Measurements from ENCODE around the gene KIF16B. TPM values are rescaled to one million over a fixed set of nuclear protein-coding genes. Genes with fewer than 3 reads are reported as not detected.

Gene KIF16B
- total and polyA plus RNA-seq, 2 experiments from 2014 or later, result 9.3 to 21.8 TPM

GRCh38 chr20:16273812-16274555 lies 299.3 kb downstream of the KIF16B start:
- no peaks in the 10 kb centered on the region for H3K79me2 ChIP-seq
- WGBS (ENCODE audit: low lambda C conversion rate, missing lambda C conversion rate), result 59% methylated on average over 4 of the region's 4 CpGs
- H3K27ac ChIP-seq, result no peak overlapping the region
- no peaks in the 10 kb centered on the region for H3K9me3 ChIP-seq (ENCODE audit: low read depth)
- no peaks in the 10 kb centered on the region for H3K27me3 ChIP-seq
- peaks cover 12% of the 10 kb centered on the region for H3K4me1 ChIP-seq (ENCODE audit: insufficient read depth)
- no peak overlapping the region for H2AFZ ChIP-seq
- DNase-seq (ENCODE audit: low spot score), result no peak
- H3K36me3 ChIP-seq (replicated peaks; ENCODE audit: insufficient read depth, low read depth), result no peaks in the 10 kb centered on the region
- no peaks in the 10 kb centered on the region for H4K20me1 ChIP-seq (ENCODE audit: insufficient read depth, poor library complexity, severe bottlenecking)
- H3K9me2 ChIP-seq (replicated peaks; ENCODE audit: insufficient read depth), result no peaks in the 10 kb centered on the region
- no peak overlapping the region for H3K4me3 ChIP-seq
- TF ChIP-seq EZH2 (IDR thresholded peaks at IDR 0.05; ENCODE audit: borderline replicate concordance) (no peak), CTCF (IDR thresholded peaks at IDR 0.05; ENCODE audit: poor library complexity) (no peak), EZH2phosphoT487 (IDR thresholded peaks at IDR 0.05; ENCODE audit: low read depth, severe bottlenecking, unreplicated experiment) (no peak)
- H3K4me2 ChIP-seq, result no peak overlapping the region

- DNase-seq (ENCODE audit: low spot score), result no peak
- Histone ChIP-seq H3K36me3 (replicated peaks; ENCODE audit: insufficient read depth, low read depth) (no peaks in the 10 kb centered on the region), H3K27me3 (no peaks in the 10 kb centered on the region), H3K79me2 (no peaks in the 10 kb centered on the region), H2AFZ (no peak overlapping the region), H3K9me2 (replicated peaks; ENCODE audit: insufficient read depth) (no peaks in the 10 kb centered on the region), H3K9me3 (ENCODE audit: low read depth) (no peaks in the 10 kb centered on the region), H3K4me3 (no peak overlapping the region), H4K20me1 (ENCODE audit: insufficient read depth, poor library complexity, severe bottlenecking) (no peaks in the 10 kb centered on the region), H3K27ac (no peak overlapping the region), H3K4me2 (no peak overlapping the region), H3K4me1 (ENCODE audit: insufficient read depth) (peaks cover 12% of the 10 kb centered on the region)
- TF ChIP-seq CTCF (IDR thresholded peaks at IDR 0.05; ENCODE audit: poor library complexity) (no peak), EZH2phosphoT487 (IDR thresholded peaks at IDR 0.05; ENCODE audit: low read depth, severe bottlenecking, unreplicated experiment) (no peak), EZH2 (IDR thresholded peaks at IDR 0.05; ENCODE audit: borderline replicate concordance) (no peak)
- 92% methylated on average over 20 of the region's 20 CpGs for WGBS (ENCODE audit: low lambda C conversion rate, missing lambda C conversion rate)
Measured at GRCh38 chr20:16272780-16273360, 300.4 kb downstream of the KIF16B start.

GRCh38 chr20:16271450-16271849 lies 301.8 kb downstream of the KIF16B start:
- Histone ChIP-seq H3K27ac (peak overlapping the region; percentile 32), H3K4me2 (no peak overlapping the region), H3K36me3 (replicated peaks; ENCODE audit: insufficient read depth, low read depth) (no peaks in the 10 kb centered on the region), H3K9me3 (ENCODE audit: low read depth) (peaks cover under 1% of the 10 kb centered on the region), H3K79me2 (no peaks in the 10 kb centered on the region), H3K4me3 (no peak overlapping the region), H3K4me1 (ENCODE audit: insufficient read depth) (peaks cover 12% of the 10 kb centered on the region), H3K27me3 (no peaks in the 10 kb centered on the region), H2AFZ (no peak overlapping the region), H3K9me2 (replicated peaks; ENCODE audit: insufficient read depth) (no peaks in the 10 kb centered on the region), H4K20me1 (ENCODE audit: insufficient read depth, poor library complexity, severe bottlenecking) (no peaks in the 10 kb centered on the region)
- no peak for DNase-seq (ENCODE audit: low spot score)
- TF ChIP-seq EZH2phosphoT487 (IDR thresholded peaks at IDR 0.05; ENCODE audit: low read depth, severe bottlenecking, unreplicated experiment) (no peak), CTCF (IDR thresholded peaks at IDR 0.05; ENCODE audit: poor library complexity) (no peak), EZH2 (IDR thresholded peaks at IDR 0.05; ENCODE audit: borderline replicate concordance) (no peak)
- 22% methylated on average over 1 of the region's 1 CpG for WGBS (ENCODE audit: low lambda C conversion rate, missing lambda C conversion rate)

Measured in hepatocyte (in vitro differentiated cells).